OCI-LY3 (cell line): Measurements from ENCODE around the gene ADGRG1.

Experiments used
- H2AFZ ChIP-seq: fragments of 200-600, 300-600 bp; shearing (Covaris generic); 2 replicates; pipeline ENCODE4 v1.6.0; 2014; ENCODE audit warnings: antibody characterized with exemption, low read depth, low read length
- H3K27ac ChIP-seq: fragments of 200-600, 300-600 bp; sonication (generic); 2 replicates; pipeline ENCODE4 v1.5.1; 2014; ENCODE audit warnings: mild to moderate bottlenecking, low read length, moderate library complexity, mixed read lengths
- H3K27me3 ChIP-seq: fragments of 200-600, 300-600 bp; sonication (generic); 2 replicates; pipeline ENCODE4 v1.6.1; 2014; ENCODE audit warnings: low read depth, low read length, mixed read lengths
- H3K36me3 ChIP-seq: fragments of 200-600, 300-600 bp; sonication (generic); replicated peaks from 2 replicates; pipeline ENCODE3; 2014; ENCODE audit warnings: low read depth, low read length, mixed read lengths
- H3K4me1 ChIP-seq: fragments of 300-600, 200-600 bp; sonication (generic); 2 replicates; pipeline ENCODE4 v1.6.1; 2014; ENCODE audit warnings: low read length, mixed read lengths
- H3K4me2 ChIP-seq: fragments of 200-600, 300-600 bp; sonication (generic); 2 replicates; pipeline ENCODE4 v1.6.1; 2014; ENCODE audit warnings: low read length, mixed read lengths
- H3K4me3 ChIP-seq: fragments of 300-600, 200-600 bp; sonication (generic); 2 replicates; pipeline ENCODE4 v1.5.1; 2014; ENCODE audit warnings: antibody characterized with exemption, mild to moderate bottlenecking, low read length, moderate library complexity
- H3K79me2 ChIP-seq: fragments of 300-600, 200-600 bp; shearing (Covaris generic); 2 replicates; pipeline ENCODE4 v1.6.1; 2014; ENCODE audit warnings: mild to moderate bottlenecking, low read length, mixed read lengths
- H3K9ac ChIP-seq: fragments of 300-600, 200-600 bp; shearing (Covaris generic); 2 replicates; pipeline ENCODE4 v1.6.0; 2014; ENCODE audit warnings: mild to moderate bottlenecking, low read length, moderate library complexity
- H3K9me3 ChIP-seq: fragments of 200-600, 300-600 bp; shearing (Covaris generic); 2 replicates; pipeline ENCODE4 v1.6.1; 2014; ENCODE audit warnings: low read length, mixed read lengths; ENCODE audit not compliant: insufficient read depth
- H4K20me1 ChIP-seq: fragments of 200-600, 300-600 bp; sonication (generic); 2 replicates; pipeline ENCODE4 v1.6.1; 2016; ENCODE audit warnings: low read length, mixed read lengths; ENCODE audit not compliant: insufficient read depth
- CTCF ChIP-seq: fragments of 200-600, 300-600 bp; sonication (generic); IDR thresholded peaks from 2 replicates; pipeline ENCODE4 v1.5.1; 2014; ENCODE audit warnings: antibody characterized with exemption, low read length, low read depth
- EZH2phosphoT487 ChIP-seq: fragments of 200-600 bp; shearing (Covaris generic); IDR thresholded peaks from 2 replicates; pipeline ENCODE4 v1.6.1; 2018; ENCODE audit warnings: antibody characterized with exemption, mixed run types, low read depth

Gene ADGRG1

DNA sequence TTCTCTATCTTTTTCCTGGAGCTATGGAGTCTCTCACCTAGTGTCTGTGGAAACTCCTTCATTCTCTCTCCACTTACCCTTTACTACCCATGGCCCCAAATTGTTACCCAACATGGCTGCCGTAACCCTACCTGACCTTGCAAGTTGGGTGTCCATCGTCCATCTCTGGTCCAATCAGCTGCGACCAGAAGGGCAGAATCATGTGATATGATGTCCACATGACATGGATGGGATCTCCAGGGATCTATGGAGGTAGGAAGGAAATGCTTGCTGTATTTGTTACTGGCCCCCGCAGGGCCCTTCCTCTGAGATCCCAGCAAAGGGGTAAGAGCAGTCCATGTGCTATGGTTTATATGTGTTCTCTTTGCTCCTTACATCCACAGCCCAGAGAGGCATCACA is 58.1 kb downstream of the ADGRG1 start:
- no peak overlapping the region for H3K4me2 ChIP-seq

GRCh38 chr16:57687363-57687929 is 59.0 kb downstream of the ADGRG1 start:
- TF ChIP-seq EZH2phosphoT487 (no peak), CTCF (no peak)

More for the DNA sequence above, 58.1 kb downstream of the ADGRG1 start:
- Histone ChIP-seq H3K4me3 (no peak overlapping the region), H4K20me1 (no peaks in the 10 kb centered on the region), H3K27ac (no peak overlapping the region), H3K79me2 (no peaks in the 10 kb centered on the region), H3K36me3 (no peaks in the 10 kb centered on the region), H3K27me3 (0 out of 2 replicates have a peak, but pooled peaks cover 7% of the 10 kb centered on the region), H3K9ac (no peak overlapping the region), H2AFZ (no peak overlapping the region), H3K9me3 (no peaks in the 10 kb centered on the region), H3K4me1 (no peaks in the 10 kb centered on the region)
- TF ChIP-seq EZH2phosphoT487: no peak
- no peak for TF ChIP-seq CTCF

DNA sequence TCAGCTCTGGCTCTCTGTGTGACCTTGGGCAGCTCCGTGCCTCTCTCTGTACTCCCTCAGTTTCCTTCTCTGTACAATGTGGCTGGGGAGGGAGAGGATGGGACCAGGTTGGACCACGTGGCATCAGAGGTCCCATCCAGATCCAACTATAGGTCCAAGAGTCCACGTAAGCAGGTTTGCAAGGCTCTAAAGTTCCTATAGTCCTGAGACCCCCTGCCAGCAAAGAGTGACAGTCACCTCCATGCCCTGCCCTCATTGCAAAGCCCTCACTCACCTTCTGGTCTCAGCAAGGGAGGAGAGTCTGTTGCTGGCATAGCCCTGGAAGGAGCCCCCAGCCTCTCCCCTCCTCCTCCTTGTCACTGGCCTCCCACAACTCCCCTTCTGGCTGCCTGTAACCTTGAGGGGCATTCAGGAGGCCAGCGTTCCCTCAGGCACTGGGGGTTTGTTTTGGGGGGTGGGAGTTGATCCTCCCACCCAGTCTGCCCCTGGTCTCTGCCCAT is 60.1 kb downstream of the ADGRG1 start:
- H3K4me2 ChIP-seq: no peak overlapping the region
- H3K4me3 ChIP-seq: no peak overlapping the region
- H3K4me1 ChIP-seq: no peaks in the 10 kb centered on the region
- no peaks in the 10 kb centered on the region for H3K9me3 ChIP-seq
- 0 out of 2 replicates have a peak, but pooled peaks cover 7% of the 10 kb centered on the region for H3K27me3 ChIP-seq
- H2AFZ ChIP-seq: no peak overlapping the region
- H3K36me3 ChIP-seq: no peaks in the 10 kb centered on the region
- TF ChIP-seq CTCF: no peak
- no peak for TF ChIP-seq EZH2phosphoT487
- no peaks in the 10 kb centered on the region for H4K20me1 ChIP-seq
- no peak overlapping the region for H3K27ac ChIP-seq
- no peaks in the 10 kb centered on the region for H3K79me2 ChIP-seq
- no peak overlapping the region for H3K9ac ChIP-seq

More at GRCh38 chr16:57687363-57687929, 59.0 kb downstream of the ADGRG1 start:
- Histone ChIP-seq H3K4me1 (no peaks in the 10 kb centered on the region), H3K27me3 (0 out of 2 replicates have a peak, but pooled peaks cover 7% of the 10 kb centered on the region), H3K9ac (no peak overlapping the region), H4K20me1 (no peaks in the 10 kb centered on the region), H3K27ac (no peak overlapping the region), H3K4me2 (no peak overlapping the region), H3K36me3 (no peaks in the 10 kb centered on the region), H2AFZ (no peak overlapping the region), H3K4me3 (no peak overlapping the region), H3K79me2 (no peaks in the 10 kb centered on the region), H3K9me3 (no peaks in the 10 kb centered on the region)

DNA sequence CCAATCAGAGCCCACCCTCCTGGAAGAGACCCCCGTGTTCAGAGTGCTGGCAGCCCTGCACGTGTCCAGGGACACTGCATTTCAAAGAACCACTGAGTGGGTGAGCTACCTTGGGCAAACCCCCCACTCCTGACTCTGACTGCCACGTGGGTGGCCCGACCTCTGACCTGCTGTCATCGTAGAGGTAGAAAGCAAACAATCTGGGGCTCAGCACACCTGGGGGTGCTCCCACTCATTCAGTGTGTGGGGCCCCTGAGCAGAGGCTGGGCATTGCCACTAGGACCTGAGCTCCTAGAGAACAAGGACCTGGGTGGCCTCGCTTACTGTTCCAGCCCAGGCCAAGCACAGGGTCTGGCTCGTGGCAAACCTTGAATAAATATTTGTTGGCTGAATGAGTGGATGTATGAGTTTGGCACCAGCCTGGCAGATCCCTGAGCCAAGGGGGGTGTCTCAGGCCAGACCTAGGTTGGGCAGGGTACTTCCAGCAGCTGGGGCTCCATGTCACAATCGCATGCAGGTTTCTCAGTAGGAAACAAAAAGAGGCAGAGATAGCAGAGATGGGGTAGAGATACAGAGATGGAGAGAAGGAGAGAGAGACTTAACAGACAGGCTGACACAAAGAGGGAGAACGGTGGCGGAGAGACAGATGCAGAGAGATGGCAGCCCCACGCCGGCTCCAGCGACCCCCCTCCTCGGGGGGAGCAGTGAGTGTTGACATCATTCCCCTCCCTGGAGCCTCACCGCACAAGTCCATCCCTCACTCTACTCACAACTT is 60.7 kb downstream of the ADGRG1 start:
- Histone ChIP-seq H3K4me2 (no peak overlapping the region), H3K79me2 (no peaks in the 10 kb centered on the region), H3K9ac (no peak overlapping the region), H3K36me3 (no peaks in the 10 kb centered on the region), H4K20me1 (no peaks in the 10 kb centered on the region), H3K4me1 (no peaks in the 10 kb centered on the region), H3K9me3 (no peaks in the 10 kb centered on the region), H2AFZ (no peak overlapping the region), H3K4me3 (no peak overlapping the region), H3K27me3 (0 out of 2 replicates have a peak, but pooled peaks cover 7% of the 10 kb centered on the region), H3K27ac (no peak overlapping the region)
- TF ChIP-seq CTCF: no peak
- TF ChIP-seq EZH2phosphoT487: no peak
